IMR-90 (cell line): ENCODE results near the gene CDC25B.

Experiments
- BHLHE40 ChIP-seq: fragments of 150-350 bp; IDR thresholded peaks from 2 replicates; pipeline ENCODE4 v1.6.1; 2016; ENCODE audit warnings: mild to moderate bottlenecking, low read depth, low read length
- CEBPB ChIP-seq: IDR thresholded peaks from 2 replicates; pipeline ENCODE4 v1.6.1; 2012; ENCODE audit warnings: low read depth, low read length, improper control_type of control experiment
- FOS ChIP-seq: fragments of 150-350 bp; IDR thresholded peaks from 2 replicates; pipeline ENCODE4 v1.6.1; 2016; ENCODE audit warnings: low read depth, low read length
- MAFK ChIP-seq: IDR thresholded peaks from 2 replicates; pipeline ENCODE4 v1.6.1; 2012; ENCODE audit warnings: low read depth, low read length, improper control_type of control experiment
- MAZ ChIP-seq: IDR thresholded peaks from 2 replicates; pipeline ENCODE4 v1.6.1; 2012; ENCODE audit warnings: low read depth, mild to moderate bottlenecking, low read length, improper control_type of control experiment, moderate library complexity, borderline replicate concordance
- POLR2A ChIP-seq: IDR thresholded peaks from 2 replicates; pipeline ENCODE4 v1.6.1; 2012; ENCODE audit warnings: mild to moderate bottlenecking, low read depth, low read length
- RAD21 ChIP-seq: IDR thresholded peaks from 2 replicates; pipeline ENCODE4 v1.6.1; 2012; ENCODE audit warnings: low read length, improper control_type of control experiment
- RCOR1 ChIP-seq: IDR thresholded peaks from 2 replicates; pipeline ENCODE4 v1.6.1; 2012; ENCODE audit warnings: mild to moderate bottlenecking, low read length, improper control_type of control experiment; ENCODE audit not compliant: insufficient replicate concordance
- RFX5 ChIP-seq: IDR thresholded peaks from 2 replicates; pipeline ENCODE4 v1.8.0; 2012; ENCODE audit warnings: low read depth, mild to moderate bottlenecking, low read length, moderate library complexity
- TF ChIP-seq, protein P1 (sequence below): conservative IDR thresholded peaks from 2 replicates; pipeline ENCODE4 v1.5.1; 2012; ENCODE audit warnings: mild to moderate bottlenecking, low read depth, low read length, improper control_type of control experiment
- TF ChIP-seq, protein P2 (sequence below): fragments of 150-350 bp; IDR thresholded peaks from 2 replicates; pipeline ENCODE4 v1.6.1; 2017; ENCODE audit warnings: mild to moderate bottlenecking, antibody characterized with exemption, low read length, low read depth
- TF ChIP-seq, protein P3 (sequence below): fragments of 150-350 bp; IDR thresholded peaks from 2 replicates; pipeline ENCODE4 v1.6.1; 2016; ENCODE audit warnings: low read depth, mild to moderate bottlenecking, low read length, moderate library complexity, borderline replicate concordance

DNA sequence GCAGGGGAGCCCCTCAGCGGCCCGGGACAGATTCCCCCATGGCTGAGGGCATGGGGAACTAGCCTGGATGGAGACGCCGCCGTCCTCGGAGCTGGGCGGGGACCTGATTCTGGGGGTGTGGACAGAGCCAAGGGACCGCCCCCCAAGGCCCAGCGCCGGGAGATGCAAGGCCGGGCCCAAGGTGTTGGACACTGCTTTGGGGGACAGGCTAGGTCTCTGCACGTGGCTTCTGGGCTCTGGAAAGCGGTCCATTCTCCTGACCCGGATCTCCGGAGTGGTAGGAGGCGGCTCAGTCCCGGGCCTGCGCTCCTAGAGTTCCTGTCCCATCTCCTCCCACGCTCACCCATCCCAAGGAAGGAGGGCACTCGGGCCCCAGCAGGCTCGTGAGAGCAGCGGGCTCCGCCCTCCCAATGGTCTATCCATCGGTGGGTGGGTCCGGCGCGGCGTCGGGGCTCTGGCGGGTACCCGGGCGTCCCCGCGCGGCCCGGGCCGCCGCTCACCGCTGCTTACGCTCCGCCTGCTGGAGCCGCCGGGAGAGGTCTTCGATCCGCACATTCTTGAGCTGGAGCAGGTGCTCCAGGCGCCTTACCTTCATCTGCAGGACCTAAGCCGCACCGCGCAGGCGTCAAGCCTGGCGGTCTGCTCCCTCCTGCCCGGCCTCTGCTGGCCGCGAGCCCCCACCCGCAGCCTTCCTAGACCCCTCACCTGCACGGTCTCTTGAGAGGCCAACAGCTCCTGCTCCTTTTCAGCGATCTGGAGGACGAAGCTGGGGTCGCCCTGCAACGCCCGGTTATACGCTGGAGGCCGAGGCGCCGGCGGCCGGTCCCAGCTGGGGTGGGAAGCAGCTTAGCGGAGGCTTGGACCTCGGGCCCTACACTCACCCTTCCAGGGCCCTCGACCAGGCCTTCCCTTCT, 18.1 kb upstream of the CDC25B start:
- TF ChIP-seq, protein P1, sequence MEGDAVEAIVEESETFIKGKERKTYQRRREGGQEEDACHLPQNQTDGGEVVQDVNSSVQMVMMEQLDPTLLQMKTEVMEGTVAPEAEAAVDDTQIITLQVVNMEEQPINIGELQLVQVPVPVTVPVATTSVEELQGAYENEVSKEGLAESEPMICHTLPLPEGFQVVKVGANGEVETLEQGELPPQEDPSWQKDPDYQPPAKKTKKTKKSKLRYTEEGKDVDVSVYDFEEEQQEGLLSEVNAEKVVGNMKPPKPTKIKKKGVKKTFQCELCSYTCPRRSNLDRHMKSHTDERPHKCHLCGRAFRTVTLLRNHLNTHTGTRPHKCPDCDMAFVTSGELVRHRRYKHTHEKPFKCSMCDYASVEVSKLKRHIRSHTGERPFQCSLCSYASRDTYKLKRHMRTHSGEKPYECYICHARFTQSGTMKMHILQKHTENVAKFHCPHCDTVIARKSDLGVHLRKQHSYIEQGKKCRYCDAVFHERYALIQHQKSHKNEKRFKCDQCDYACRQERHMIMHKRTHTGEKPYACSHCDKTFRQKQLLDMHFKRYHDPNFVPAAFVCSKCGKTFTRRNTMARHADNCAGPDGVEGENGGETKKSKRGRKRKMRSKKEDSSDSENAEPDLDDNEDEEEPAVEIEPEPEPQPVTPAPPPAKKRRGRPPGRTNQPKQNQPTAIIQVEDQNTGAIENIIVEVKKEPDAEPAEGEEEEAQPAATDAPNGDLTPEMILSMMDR: no peak
- TF ChIP-seq FOS (no peak), RCOR1 (no peak), POLR2A (no peak), RAD21 (no peak), CEBPB (no peak), MAFK (no peak), RFX5 (no peak), MAZ (no peak), BHLHE40 (no peak)
- TF ChIP-seq, protein P2, sequence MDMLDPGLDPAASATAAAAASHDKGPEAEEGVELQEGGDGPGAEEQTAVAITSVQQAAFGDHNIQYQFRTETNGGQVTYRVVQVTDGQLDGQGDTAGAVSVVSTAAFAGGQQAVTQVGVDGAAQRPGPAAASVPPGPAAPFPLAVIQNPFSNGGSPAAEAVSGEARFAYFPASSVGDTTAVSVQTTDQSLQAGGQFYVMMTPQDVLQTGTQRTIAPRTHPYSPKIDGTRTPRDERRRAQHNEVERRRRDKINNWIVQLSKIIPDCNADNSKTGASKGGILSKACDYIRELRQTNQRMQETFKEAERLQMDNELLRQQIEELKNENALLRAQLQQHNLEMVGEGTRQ: no peak
- TF ChIP-seq, protein P3, sequence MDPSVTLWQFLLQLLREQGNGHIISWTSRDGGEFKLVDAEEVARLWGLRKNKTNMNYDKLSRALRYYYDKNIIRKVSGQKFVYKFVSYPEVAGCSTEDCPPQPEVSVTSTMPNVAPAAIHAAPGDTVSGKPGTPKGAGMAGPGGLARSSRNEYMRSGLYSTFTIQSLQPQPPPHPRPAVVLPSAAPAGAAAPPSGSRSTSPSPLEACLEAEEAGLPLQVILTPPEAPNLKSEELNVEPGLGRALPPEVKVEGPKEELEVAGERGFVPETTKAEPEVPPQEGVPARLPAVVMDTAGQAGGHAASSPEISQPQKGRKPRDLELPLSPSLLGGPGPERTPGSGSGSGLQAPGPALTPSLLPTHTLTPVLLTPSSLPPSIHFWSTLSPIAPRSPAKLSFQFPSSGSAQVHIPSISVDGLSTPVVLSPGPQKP: no peak
